T47D (cell line): ENCODE data around the gene G6PD.
"Not testable (repeated sequence)": the region's sequence is repeated elsewhere in the genome, so short reads cannot be mapped to it uniquely, and the experiment has no call there.

Experiments
- DNase-seq, 2 experiments: peaks; one replicate each; pipeline versions ENCODE4 v3.0.0 to v3.0.0-alpha.2; 2011 to 2012; ENCODE audit warnings: low read depth in 1 of 2, low spot score in 1 of 2
- JUND ChIP-seq: IDR thresholded peaks from 2 replicates; pipeline ENCODE4 v1.6.1; 2012; ENCODE audit warnings: low read depth
- in situ Hi-C: cut with HindIII; loops from 2 replicates; pipeline ENCODE4 v1.10.0; 2016; ENCODE audit warnings: low sequenced_read_pairs, low pct_unique_long_range_greater_than_20kb

The G6PD gene

DNA sequence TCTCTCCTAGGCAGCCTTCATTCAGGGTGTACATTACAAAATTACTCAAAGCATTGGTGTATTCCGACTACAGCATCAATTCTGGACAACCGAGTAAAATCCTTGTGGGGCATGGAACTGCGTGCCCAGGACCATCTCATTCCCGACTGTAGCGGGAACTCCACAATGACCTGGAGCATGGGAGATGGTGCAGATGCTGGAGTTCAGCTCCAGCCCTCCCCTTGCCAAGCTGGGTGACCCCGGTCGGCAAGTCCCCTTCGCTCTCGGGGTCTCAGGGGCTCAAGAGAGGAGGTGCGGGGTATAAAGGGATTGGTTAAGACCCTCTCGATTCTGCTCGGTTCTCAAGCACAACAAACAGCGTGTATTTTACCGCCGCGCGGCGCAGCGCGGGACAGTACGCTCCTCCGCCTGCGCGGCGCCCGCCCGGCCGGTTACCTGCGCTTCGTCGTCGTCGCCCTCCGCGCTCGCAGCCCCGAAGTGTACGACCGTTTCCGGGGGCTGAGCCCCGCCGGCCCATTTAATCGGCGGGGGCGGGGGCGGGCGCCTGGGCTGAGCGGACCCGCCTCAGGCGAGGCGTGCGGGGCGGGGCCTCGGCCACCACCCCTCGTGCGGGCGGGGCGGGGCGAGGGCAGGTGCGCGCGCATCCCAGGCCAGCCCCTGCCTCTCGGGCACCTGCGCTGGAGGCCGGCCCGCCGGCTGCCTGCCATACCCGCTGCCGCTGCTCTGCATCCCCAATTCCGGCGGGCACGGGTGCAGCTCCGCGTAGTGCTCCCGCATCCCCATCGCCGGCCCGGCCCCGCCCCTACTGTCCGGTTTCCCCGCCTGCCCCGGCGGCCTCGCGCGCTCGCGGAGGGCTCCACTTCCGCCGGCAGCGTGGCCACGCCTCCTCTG lies at the start of gene G6PD:
G6PD (minus strand) TSS at position 493 of the 891 bp plus-strand sequence. CDS start 691 bp downstream, outside the sequence.
- no peak for TF ChIP-seq JUND
- in situ Hi-C loops = no loop called here

DNA sequence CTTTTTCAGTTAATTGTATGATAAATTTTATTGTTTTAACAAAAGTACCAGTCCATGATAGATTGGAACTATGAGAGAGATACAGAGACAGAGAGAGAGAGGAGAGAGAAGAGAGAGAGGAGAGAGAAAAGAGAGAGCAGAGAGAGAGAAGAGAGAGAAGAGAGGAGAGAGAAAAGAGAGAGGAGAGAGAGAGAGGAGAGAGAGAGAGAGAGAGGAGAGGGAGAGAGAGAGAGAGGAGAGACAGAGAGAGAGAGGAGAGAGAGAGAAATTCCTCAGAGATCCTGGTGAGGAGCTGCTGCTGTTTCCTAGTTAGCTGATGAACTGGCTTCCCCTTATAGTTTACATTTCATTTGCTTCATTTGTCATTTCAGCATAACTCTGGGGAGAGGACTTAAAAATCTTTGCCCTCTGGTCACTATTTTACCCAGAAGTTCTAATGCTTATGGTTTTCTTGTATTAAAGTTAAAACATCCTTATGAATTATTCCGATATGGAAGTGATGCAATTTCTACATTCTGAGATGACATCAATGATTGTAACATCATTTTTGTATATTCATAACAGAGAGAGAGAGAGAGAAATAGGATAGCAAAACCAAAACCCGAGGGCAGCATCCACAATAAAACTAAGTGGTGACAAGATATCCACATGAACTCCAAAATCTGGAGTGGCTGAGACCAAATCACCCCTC lies 49.1 kb upstream of the G6PD start:
- TF ChIP-seq JUND = no peak
- no peak for DNase-seq
- in situ Hi-C loops = no loop called here

More for the DNA sequence above, at the start of gene G6PD:
- DNase-seq = peak; percentile 56 to 66

DNA sequence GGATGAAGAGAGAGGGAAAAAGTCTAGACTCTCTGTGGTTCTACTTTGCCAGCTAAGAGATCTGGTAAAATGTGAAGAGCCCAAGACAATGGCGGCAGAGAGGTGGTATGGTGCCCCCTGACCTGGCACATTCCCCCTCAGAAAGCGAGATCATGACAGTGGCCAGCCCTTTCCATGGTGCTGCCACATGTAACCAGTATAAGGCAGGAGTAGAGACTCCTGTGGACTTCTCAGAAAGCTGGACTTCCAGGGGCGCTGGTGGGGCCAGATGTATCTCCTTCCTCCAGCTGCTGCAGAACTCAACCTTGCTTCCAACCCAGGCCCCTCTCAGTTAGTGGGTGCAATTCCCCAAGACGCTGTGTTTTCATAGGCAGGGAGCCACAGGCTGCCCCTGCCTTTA lies 47.8 kb upstream of the G6PD start:
- in situ Hi-C loops = no loop called here
- no peak for TF ChIP-seq JUND
- DNase-seq = no peak

DNA sequence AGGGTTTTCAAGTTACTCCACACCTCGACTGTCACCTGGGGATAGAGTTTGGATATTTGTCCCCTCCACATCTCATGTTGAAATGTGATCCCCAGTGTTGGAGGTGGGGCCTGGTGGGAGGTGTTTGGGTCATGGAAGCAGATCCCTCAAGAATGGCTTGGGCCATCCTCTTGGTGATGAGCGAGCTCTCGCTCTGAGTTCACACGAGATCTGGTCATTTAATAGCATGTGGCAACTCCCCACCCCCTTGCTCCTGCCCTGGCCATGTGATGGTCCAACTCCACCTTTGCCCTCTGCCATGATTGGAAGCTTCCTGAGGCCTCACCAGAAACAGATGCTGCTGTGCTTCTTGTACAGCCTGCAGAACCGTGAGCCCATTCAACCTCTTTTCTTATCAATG lies 46.6 kb upstream of the G6PD start:
- DNase-seq = no peak
- in situ Hi-C loops = no loop called here
- no peak for TF ChIP-seq JUND

DNA sequence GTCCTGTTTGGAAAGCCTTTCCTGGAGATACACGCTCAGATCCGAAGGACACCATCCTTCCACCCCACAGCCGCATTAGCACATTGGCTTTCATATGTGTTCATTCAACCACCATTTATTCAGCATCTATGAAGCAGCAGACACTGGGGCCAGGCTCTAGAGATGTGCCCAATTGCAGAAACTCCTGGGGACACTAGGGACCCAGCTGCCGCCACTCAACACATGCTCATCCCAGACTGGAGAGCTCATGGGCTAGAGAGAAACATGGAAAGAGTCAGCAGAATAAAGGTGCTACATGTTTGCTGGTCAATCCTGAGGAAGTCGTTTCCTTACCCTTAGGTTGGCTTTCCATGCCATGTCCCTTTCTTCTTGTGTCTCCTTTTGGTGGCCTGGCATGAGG lies 45.9 kb upstream of the G6PD start:
- no peak for DNase-seq
- no peak for TF ChIP-seq JUND
- in situ Hi-C loops = no loop called here

DNA sequence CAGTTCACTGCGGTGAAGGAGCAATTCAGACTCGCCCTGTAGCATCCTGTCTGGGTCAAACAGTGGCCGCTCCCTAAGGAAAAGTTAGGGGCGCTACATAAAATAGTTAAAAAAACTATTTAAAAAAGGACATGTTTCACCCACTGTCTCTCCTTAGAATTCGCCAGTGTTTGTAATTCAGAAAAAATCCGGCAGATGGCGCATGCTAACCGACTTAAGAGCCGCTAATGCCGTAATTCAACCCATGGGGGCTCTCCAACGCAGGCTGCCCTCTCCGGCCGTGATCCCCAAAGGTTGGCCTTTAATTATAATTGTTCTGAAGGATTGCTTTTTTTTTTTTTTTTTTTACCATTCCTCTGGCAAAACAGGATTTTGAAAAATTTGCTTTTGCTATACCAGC lies 43.8 kb upstream of the G6PD start:
- in situ Hi-C loops, DNase-seq: not testable (repeated sequence)

DNA sequence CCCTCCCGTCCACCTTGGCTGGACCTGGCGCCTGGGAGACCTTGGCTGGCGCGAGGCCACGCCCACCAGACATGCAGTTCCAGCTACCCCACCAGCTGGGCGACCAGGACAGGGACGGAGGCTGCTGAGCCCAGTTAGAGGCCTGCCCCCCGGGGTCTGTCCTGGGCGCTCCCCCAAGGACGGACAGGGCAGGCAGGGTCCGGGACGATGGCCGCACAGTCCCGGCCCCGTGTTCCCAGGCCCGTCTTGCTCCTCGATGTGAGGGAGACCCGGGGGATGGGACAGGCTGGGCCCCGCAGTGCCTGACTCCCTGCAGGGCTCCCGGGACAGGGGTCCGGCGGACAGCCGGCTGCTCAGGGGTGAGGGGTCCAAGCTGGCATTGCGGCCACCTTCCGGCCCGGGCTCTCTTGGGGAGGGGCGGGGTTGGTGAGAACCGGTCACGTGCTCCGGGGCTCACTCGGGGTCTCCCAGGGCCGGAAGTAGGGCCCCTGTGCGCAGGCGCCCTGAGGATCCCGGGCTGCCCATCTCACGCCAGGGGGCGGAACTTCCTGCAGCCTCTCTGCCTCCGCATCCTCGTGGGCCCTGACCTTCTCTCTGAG lies 38.0 kb upstream of the G6PD start, which contains the start of gene CTAG1A:
CTAG1A (plus strand) TSS at position 549 of the 599 bp plus-strand sequence. CDS start 74 bp downstream, outside the sequence.
- in situ Hi-C loops, DNase-seq: not testable (repeated sequence)

DNA sequence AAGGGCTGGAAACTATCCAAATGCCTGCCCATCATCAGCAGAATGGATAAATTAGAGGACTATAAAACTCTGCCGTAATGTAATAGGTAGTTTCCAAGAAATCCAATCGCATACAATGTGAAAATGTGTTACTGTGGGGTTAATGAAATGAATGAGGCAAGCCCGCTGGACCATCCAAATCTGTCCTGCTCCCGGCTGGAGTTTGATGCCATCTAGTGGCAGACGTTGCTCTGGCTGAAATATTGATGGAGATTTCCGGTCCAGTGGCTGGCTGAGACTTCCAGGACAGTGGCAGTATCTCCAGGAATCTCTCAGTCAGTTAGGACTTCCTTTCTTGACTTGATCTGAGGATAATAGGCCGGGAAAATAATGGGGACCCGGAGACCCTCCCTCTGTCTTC lies 36.3 kb upstream of the G6PD start:
- in situ Hi-C loops = not testable (repeated sequence)

DNA sequence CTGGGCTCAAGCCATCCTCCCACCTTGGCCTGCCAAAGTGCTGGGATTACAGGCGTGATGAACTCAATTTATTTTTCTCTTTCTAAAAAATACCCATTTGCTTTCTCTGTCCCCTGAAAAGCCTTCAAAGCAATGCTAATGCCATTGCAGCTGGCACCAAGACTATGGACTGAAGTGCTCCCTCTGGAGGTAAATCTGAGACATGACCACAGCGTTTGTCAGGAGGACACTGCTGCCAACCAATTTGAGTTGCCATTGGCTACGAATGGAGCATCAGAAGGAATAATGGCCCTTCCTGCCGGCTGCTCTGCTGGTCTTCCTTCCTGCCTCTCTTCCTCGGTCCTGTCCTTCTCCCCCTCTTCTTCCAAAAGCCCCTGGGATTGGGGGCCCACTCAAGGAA lies 28.4 kb upstream of the G6PD start:
- DNase-seq, in situ Hi-C loops: not testable (repeated sequence)

More for the DNA sequence above, 36.3 kb upstream of the G6PD start:
- DNase-seq = not testable (repeated sequence)

DNA sequence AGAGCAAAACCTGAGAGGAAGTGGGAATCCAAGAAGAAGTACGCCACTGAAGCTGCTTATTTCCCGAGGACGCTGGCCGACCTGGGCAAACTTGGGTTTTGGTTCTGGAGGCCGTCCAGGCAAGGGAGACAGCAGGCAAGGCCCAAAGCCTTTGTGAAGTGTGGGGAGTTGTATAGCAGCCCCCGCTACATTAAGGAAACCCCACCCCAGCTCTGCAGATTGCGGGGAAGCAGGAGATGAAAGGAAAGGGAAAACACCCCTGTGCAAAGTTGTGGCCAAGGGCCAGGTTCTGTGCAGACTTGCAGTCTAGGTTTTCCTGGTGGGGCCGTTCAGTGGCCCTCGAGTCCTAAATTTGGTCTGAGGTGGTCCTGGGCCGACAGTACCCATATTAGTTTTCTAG lies 26.4 kb upstream of the G6PD start:
- in situ Hi-C loops = not testable (repeated sequence)

DNA sequence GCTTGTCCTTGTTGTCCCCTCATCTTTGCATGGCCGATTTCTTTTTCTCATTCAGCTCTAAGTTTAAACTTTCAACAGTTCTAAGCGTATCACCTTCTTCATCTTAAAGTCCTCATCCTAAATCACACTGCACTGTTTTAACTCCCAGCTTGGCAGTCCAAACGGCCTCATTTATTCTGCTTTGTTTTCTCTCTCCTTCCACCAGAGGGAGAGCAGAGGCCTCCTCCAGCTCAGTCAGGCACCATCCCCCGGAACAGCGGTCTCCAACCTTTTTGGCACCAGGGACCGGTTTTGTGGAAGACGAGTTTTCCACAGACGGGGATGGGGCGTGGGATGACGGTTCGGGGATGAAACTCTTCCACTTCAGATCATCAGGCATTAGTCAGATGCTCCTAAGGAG lies 23.7 kb upstream of the G6PD start:
- DNase-seq, in situ Hi-C loops: not testable (repeated sequence)

More for the DNA sequence above, 26.4 kb upstream of the G6PD start:
- not testable (repeated sequence) for DNase-seq

DNA sequence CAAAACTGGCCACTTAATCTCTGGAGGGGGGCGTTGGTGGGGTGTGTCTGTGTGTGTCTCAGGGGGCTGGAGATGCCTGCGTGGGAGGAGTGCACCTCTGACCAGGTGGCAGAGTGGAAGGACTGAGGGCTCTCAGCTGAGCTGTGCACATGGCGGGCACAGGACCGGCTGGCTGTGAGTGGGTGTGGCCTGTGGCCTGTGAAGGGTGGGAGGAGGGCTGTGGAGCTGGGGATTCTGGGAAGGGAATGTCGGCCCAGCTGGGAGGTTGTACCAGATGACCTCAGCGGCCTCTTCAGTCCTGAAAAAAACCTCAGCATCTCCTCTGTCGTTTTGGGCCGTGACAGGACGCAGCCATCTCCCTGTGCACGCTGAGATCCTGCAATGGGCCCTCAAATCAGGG lies 15.6 kb upstream of the G6PD start:
- DNase-seq, in situ Hi-C loops: not testable (repeated sequence)

DNA sequence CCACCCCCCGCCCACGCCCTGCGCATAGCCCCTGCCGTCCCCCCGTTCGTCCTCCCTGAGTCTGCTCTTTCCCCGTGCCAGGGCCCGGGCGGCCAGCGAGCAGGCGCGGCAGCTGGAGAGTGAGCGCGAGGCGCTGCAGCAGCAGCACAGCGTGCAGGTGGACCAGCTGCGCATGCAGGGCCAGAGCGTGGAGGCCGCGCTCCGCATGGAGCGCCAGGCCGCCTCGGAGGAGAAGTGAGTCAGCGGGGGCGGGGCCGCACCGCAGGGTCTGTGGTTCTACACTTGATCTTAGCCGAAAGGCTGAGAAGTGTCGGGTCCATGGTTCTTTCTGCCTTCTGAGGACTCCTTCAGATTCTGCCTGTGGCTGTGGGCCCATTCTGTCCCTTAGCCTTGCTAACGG lies 13.7 kb upstream of the G6PD start:
- in situ Hi-C loops = not testable (repeated sequence)

DNA sequence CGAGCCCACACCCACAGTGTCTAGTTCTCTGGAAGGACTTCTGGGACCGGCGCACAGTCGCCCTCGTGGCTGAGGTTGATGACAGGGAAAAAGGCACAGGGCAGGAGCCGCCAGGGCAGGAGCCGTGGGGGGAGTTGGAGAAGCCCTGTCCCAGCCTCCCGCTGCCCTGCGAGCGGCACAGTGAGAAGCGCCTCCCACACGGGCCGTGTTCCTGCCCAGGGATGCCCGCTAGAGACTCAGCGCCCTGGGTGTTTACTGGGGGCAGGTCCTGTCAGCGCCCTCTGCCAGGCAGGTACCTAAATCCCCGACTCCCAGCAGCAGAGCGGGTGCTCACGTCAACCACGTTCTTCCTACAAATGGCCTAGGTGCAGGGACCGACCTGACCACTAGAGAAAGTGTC lies 12.2 kb upstream of the G6PD start:
- DNase-seq, in situ Hi-C loops: not testable (repeated sequence)

More for the DNA sequence above, 13.7 kb upstream of the G6PD start:
- DNase-seq = not testable (repeated sequence)

DNA sequence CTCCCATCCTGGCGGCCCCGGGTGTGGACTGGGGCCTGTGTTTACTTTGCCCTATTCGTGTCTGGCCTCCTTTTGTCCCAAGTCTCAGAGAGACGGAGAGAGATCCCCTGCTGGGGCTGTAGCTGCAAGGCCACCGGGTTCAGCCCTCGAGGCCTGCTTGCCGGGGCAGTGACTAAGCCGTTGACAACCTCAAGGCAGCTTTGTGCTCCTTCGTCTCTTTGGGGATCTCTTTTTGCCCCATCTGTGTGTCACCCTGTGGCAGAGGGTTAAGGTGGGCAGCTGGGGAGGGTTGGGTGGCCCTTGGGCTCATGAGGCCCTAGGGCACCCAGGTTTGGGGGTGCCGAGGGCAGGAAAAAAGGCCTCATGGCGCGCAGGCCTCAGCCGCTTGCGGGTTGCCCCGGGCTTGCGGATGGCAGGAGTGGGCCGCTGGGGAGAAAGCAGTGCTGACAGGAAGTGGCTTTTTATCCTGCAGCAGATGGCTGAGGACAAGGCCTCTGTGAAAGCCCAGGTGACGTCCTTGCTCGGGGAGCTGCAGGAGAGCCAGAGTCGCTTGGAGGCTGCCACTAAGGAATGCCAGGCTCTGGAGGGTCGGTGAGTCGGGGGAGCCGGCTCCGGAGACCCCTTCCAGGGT lies 11.5 kb upstream of the G6PD start:
- in situ Hi-C loops, DNase-seq: not testable (repeated sequence)

DNA sequence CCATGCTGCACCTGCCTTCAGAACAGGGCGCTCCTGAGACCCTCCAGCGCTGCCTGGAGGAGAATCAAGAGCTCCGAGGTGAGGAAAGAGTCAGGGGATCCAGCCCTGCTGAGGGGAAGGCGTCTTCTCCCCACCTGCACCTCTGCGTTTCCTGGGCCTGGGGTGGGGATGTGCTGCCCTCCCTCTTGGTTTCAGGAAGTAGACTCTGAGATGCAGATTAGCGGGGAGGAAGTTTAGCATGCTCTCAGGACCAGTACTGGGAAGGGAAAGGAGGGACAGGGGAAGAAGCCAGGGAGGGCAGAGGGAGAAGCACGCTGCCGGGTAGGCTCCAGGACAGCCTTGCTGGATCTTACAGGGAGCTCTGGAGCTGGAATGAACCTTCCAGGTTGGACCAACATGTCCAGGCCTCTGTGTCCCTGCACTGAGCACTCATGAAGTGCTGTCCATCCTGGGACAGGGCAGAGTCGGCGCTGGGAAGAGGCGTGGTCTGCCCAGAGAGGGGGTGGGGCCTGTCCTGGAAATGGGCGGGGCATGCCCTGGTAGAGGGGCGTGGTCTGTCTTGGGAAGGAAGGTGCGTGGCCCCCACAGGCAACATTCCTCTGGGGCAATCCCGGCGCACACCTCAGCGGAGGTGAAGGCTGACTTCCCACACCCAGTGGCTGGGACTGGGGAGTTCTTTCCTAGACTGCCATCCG lies 5.6 kb upstream of the G6PD start:
- in situ Hi-C loops = not testable (repeated sequence)

More for the DNA sequence above, 5.6 kb upstream of the G6PD start:
- not testable (repeated sequence) for DNase-seq
